GM21528 (cell line): ENCODE data around the gene CADPS2.

Experiments
- ATAC-seq: cut with Tn5 transposase; IDR thresholded peaks from one replicate; pipeline ENCODE4 v1.9.1; 2021; ENCODE audit warnings: mild to moderate bottlenecking, moderate library complexity; ENCODE audit not compliant: unreplicated experiment, low FRiP score

The CADPS2 gene

DNA sequence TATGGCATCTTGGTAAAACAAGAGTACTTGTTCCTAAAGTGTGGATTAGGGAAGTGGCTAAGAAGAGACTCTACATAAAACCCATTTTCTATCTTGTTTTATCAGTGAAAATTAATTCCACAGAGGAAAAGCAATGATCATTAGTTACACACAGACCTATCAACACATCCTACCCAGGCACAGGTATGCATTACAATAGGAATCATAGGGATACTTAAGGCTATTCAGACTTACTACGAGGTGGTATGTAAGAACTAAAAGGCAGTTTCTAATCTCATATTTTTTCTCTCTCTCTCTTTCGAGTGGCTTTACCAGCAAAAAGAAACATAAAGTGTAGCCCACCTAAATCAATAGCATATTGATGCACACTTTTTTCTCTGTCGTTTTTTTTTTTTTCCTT is 415.4 kb downstream of the CADPS2 start:
- no peak for ATAC-seq

DNA sequence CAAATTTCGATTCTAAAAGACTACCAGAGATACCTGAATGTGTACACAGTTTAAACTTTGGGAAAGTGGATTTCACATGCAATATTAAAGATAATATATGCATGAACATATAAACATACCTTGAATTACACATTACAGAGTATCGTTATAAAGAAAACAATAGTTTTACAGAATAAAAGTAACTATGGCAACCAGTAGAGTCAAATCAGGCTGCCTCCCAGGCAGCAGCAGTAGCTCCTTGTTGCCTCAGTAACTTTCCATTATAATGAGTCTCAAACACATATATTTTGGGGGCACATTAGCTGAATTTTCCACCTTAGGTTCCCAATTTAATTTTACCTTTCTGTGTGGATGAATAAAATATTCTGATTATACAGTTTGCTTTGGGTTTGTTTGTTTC is 417.3 kb downstream of the CADPS2 start:
- no peak for ATAC-seq

DNA sequence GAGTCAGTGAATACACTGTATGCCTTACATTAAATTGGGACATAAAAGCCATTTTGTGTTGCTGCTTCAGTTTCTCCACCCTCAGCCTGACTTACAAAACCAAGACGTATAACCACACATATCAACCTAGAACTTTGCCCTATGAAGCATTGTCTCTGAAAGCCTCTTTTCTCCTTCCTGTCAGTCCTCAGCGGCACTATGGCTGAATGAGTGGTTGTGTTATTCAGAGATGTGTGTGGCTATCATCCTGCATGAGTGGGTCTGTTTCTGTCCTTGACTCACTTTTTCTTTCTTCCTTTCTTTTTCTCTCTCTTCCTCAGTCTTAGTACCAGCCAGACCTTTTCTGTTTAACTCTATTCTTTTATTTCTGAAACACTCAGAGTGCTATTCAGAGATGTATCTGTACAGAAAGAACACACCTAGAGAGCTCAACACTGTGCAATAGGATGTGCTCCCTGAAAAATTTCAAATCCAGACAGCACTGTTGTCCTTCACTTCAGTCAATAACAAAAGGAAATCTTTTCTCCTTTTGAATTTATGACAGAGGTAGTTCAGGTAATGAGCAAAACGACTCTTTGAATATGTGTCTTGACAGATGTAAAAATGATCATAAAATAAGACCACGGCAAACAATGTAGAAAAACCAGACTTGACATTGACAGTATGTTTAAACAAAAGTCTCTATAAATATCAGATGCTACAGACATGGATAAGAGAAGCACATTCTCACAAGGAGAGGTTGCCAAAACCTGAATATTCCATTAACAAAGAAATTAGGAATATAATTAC is 418.4 kb downstream of the CADPS2 start:
- ATAC-seq: no peak

DNA sequence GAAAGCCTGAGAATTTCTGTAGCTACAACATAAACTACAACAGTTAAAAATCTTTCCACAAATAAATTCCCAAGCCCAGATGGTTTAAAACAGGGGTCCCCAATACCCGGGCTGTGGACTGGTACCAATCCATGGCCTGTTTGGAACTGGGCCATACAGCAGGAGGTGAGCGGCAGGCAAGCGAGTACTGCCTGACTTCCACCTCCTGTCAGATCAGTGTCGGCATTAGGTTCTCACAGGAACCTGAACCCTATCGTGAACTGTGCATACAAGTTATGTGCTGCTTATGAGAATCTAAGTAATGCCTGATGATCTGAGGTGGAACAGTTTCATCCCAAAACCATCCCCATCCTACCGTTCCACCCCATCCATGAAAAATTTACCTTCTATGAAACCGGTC is 421.0 kb downstream of the CADPS2 start:
- no peak for ATAC-seq

DNA sequence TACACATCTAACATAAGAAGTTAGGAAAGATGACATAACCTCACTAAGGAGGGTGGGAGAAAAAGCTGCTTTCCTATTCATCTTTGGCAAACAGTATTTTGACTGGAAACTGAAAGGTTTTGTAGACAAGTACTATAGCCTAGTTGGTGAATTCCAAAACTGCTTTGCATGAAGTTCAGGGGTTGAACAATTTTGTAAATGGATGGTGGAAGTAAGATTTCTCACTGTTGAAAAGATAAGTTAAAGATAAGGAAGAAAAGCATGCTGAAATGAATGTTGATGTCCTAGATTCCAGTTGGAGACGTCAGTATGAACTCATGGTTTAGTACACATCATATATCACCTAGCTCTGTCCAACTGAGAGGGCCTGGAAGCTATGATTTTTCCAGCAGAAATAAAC is 422.6 kb downstream of the CADPS2 start:
- ATAC-seq: no peak

DNA sequence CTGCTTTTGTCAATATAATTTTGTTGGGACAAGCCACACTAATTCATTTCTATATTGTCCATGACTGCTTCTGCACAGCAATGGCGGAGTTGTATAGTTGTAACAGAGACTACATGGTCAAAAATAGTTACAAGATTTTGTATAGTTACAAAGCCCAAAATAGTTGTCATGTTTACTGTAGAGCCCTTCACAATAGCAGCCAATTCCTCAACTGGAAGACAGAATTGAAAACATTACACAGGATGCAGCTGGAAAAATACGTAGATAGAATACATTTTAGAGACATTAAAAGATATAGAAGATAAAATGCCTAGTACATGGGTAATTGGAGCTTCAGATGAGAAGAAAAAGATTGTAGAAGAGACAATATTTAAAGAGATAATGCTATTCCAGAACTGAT is 425.3 kb downstream of the CADPS2 start:
- no peak for ATAC-seq

DNA sequence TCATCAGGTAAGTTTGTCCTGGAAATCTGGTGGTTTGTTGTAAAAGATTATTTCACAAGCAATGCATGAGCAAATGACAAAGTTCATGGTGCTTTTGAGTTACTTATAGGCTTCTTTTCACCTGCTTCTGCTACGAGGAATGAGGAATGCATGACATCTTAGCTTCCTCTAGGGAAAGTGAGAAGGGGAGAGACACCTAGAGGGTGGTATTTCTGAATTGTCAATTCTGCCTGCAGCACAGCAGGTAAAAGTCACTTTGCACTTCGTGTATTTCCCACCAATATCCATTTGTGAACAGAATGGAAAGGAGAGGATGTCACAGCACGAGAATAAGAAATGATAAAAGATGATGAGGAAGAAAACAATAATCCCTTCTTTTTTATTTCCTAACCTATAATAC is 428.3 kb downstream of the CADPS2 start:
- no peak for ATAC-seq

DNA sequence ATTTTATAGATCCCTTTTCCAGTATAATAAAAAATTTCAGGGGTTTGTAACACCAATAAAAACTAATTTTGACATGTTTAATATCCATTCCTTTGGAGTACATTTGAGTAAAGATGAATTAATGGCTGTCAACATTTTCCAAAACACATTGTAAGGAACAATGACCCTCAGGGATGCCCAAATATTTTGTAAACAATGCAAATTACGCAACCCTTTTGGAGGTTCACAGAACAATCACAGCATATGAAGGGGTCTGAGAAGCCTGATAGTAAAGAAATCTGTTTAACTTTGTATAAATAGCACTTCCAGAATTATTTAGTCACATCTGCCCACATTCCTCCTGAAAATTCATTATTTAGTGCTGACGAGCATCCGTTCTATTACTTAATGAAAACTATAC is 428.9 kb downstream of the CADPS2 start:
- ATAC-seq: no peak

DNA sequence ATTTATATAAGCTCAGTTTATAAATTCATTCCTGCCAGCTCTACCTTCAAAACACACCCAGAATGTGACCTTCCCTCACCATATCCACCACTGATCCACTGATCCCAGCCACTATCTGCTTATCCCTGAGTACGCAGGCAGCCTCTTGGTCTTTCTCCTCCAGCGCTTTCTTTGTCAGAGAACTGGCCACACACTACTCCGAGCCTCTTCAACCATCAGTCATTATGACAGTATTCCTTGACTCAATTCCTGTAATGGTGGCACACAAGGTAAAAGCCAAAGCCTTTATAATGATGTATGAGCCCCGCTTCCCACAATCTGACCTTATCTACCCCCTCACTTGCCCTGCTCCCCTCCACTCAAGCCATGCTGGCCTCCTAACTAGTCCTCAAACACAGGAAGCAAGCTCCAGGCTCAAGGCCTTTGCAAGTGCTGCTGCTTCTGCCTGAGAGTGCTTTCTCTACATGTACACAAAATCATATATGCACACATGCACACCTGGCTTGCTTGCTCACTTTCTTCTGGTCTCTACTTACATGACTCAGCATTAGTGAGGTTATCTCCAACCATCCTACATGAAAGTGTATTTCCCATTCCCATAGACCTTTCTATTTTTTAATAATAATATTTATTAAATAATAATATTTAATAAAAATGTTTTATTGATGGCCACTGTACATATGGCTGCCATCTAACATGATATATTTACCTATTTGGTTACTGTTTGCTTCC is 431.3 kb downstream of the CADPS2 start:
- ATAC-seq: no peak

DNA sequence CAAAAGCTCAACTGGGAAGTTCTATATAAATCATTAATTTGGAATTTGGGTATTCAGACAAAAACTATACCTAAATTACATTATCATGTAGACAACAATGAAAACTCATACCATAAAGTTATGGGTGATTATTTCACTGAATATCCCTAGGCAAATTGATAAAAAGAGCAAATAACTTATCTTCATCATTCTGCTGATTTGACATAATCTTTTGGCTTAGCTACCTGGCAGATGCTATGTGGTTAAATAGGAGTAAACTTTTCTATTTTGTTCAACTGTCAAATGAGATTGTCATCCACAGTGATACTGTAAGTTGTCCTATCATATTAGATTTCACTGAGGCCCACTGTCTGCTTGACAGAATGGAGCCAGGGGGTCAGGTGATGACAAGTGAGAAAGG is 432.8 kb downstream of the CADPS2 start:
- ATAC-seq: no peak

DNA sequence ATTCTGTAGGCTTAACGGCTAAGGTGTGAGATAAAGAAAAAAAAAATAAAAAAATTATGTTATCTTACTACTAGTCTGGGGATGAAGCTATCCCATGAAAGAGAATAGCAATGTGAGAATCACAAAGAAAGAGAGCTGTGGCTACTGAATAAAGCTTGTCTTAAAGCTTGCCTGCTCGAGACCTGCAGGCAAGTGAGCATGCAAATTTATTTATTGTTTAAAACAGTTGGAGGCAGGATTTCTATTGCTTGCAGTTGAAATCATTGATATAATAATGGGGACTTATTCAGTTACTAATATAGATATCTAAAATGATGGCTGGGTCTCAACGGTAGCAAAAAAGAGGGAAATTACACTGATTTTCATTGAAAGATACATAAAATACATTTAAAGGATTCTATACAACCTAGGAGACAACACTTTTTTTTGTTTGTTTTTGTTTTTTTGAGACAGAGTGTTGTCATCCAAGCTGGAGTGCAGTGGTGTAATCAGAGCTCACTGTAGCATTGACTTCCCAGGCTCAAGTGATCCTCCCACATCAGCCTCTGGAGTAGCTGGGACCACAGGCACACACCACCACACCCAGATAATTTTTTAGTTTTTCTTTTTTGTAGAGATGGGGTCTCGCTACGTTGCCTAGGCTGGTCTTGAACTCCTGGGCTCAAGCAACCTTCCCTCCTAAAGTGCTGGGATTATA is 437.2 kb downstream of the CADPS2 start:
- ATAC-seq: no peak

DNA sequence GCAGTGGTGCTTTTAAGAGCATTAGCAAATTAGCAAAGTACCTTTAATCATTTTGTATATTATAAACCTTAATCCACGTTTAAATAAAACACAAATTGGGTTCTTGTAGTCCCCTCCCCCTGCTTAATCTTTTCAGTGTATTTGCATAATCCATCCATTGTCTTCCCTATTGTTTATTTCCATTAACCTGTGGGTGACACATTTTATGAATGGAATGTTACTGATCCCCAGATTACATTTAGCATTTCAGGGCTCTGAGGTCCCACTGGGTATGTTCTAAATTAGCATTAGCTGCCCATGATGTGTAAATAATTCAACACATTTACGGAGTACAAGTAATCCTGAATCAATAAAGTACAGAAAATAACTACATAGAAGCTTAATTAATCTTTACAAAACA is 443.3 kb downstream of the CADPS2 start:
- ATAC-seq: no peak

DNA sequence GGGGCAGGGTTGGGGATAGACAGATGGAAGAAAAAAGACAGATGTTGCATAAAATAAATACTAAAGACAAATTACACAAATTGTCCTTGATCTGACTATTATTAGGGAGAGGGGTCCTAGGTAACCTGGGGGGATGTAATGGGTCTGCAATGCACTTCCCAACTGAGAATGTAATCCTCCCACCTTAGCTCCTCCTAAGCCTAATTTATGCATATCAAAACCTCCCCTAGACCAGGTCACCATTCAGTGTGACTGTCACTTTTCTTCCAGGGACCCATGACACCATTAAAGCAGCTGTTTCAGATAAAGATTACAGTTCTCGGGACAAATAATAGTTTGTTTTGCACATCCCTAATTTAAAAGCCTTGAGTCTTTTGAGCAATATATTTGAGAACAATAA is 447.8 kb downstream of the CADPS2 start:
- no peak for ATAC-seq

DNA sequence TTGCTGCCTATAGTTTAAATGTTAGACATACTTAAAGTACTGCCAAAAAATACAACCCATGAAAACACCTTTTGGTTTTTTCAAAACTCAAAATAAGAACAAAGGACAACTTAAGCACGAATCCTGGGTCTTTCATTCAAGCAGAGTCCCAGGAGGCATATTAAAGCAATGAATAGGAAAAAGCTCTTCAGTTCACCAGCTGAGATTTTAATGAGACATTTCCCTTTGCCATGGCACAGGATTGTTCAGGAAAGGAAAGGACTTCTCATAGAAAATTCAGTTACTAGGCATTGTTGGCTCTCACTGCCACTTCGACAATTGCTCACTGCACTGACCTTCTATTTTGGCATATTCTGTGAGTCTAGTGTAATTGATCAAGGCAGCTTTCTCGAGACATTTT is 448.3 kb downstream of the CADPS2 start:
- ATAC-seq: no peak

DNA sequence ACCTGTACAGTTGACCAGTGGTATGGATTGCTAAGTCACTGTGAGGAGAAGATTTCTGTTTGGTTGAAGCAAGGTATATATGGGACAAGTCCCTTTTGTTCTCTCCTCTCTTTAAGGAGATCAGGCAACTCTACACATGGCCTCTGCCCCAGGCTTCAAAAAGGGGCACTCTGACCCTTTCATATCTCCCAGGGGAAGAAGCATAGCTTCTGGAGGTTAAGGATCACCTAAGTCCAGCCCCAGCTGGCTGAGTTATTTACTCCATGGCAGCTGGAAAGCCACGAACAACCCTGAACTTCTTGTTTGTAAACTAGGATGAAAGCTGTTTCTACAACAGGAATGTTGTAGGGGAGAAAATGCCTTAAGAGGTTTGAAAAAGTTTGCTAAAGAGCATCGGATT is 452.5 kb downstream of the CADPS2 start:
- no peak for ATAC-seq

DNA sequence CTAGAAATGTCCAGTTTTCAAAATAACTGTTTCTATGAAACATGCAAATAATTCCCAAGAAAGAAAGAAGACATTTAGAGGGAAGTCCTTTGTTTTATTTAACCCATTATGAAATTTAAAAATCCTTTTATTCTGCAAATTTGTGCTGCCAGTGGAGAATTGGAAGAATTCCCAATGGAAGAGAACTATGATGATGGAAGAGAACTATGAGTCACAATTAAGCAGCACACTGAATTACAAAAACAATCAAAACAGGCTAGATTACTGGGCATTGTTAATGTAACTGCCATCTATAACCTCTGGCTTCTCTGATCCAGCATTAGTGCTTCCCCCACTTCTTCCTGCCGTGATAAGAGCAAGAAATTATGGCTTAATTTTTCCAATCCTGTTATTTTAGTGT is 455.6 kb downstream of the CADPS2 start:
- ATAC-seq: no peak

DNA sequence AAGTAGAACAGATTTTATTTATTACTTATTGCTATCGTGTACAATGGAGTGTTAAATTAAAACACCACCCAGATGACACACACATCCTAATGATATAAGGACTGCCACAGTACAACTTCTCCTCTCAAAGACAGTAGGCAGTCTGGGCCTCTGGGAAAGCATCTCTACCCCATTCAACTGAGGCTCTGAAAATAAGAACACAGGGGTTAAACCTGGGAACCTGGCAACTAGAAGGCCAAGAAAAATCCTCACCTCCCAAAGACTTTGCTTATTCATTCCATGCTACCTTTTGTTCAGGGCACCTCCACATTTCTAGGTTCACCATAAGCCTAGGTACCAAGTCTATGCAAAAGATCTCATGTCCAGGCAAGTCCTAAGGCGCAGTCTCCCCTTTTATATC is 456.3 kb downstream of the CADPS2 start:
- ATAC-seq: no peak

DNA sequence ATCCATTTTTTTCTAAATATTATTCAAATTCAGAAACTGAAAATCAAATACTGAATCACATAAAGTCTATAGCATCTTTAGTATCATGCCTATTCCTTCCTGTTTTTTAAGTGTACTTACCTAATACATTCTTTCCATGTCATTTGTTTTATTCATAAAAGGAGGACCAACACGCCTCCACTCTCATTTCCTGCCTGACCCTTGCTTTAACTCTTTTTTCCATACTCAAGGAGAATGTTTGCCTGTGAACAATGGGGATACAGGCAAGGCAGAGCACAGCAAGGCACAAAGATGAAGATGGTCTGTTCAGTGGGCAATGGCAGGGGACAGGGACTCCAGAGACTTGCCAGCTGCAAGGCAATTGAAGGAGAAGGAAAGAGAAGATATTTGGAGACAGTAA is 460.5 kb downstream of the CADPS2 start:
- ATAC-seq: no peak

DNA sequence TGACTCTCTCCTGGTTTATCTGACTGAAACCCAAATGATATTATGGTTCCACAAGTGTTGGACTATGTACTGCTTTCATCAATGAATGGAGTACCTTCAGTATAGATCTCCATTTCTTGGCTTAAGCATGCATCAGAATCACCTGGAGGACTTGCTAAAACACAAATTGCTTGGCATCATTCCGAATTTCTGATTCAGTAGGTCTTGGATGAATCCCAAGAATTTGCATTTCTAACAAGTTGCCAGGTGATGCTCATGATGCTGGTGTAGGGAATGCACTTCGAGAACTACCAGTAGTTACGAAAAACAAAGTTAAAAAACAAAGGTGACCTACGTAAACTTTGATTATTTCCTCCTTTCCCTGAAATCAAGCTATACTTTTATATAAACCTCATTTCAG is 462.7 kb downstream of the CADPS2 start:
- ATAC-seq: no peak

DNA sequence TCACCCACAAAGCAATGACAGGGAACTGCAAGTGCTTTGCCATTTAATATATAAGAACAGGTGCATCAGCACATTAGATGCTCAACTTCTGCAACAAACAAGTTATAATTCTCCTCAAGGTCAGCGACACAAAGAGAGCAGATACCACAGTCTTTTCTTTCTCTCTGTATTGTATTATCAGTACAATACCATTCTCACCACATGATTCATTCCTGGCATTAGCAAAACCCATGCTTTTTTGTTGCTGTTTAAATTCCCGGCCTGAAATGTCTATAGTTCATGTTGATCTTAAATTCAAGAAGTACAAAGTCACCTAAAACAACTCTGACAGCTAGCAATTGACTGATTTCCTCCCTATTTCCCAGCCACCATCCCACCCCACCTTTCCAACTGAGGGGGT is 469.9 kb downstream of the CADPS2 start:
- ATAC-seq: no peak

DNA sequence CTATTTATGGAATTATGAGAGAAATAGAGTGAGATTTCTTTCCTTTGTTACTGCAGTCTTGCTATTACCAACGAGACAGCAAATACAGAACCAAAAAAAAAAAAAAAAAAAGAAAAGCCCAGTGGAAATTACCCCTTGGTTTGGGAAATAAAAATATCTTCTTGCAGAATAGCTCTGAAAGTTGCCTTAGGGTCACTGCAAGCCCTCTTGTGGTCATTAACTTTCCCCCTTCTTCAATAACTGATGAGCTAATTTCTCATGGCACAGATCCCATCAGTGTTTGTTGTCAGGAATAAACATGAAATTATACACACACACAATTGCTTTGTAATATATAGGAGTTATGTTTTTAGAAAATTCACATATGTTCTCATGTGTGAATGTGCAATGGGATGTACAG is 470.8 kb downstream of the CADPS2 start:
- ATAC-seq: no peak

DNA sequence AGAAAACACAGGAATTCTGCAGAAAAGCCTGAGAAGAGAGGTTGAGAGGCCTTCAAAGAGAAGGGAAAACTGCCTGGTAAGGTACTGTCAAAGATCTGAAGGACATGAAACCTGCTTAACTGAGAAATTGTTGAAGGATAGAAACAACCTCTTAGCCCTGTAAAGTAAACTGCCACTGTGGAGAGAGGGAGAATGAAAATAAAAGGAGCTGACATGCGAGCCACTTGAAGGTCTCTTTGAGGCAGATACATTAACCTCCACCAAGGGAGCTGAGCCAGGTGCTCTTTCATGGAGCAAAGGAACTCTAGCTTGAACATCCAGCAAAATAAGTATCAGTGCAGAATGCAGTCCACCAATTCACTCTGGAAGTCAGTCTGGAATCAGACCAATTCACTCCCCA is 472.9 kb downstream of the CADPS2 start:
- no peak for ATAC-seq
